Stimulated activated naive CD8-positive, alpha-beta T cell treated with anti-CD3 and anti-CD28 coated beads, Interleukin-15, Interleukin-2, amounts not matched to agents 100 U/mL and 50 U/mL, for 24 hours (primary cell): Measurements from ENCODE around the gene COPE.
A peak's percentile ranks its signal among the peaks of the same experiment; 100 is the strongest.

Source experiments
- ATAC-seq: fragments of 150-1000 bp; cut with Tn5 transposase; one replicate; pipeline ENCODE4 v1.10.0; 2021
- DNase-seq: peaks from one replicate; pipeline ENCODE4 v3.0.0; 2021

Gene COPE

GRCh38 chr19:18867751-18868150, 51.4 kb downstream of the COPE start:
- no peak for ATAC-seq
- no peak for DNase-seq

- DNase-seq (no peak), ATAC-seq (no peak)
Measured at GRCh38 chr19:18867199-18867598, 52.0 kb downstream of the COPE start.

- no peak for ATAC-seq
- no peak for DNase-seq
Measured at GRCh38 chr19:18866800-18867123, 52.4 kb downstream of the COPE start.

- DNase-seq = peak; percentile 79
- ATAC-seq = peak; percentile 82
Measured at GRCh38 chr19:18865973-18866799, 53.0 kb downstream of the COPE start.

GRCh38 chr19:18865106-18865972, 53.8 kb downstream of the COPE start:
- ATAC-seq (no peak), DNase-seq (no peak)

GRCh38 chr19:18863843-18864362, 55.3 kb downstream of the COPE start:
- no peak for ATAC-seq
- no peak for DNase-seq

- DNase-seq = no peak
- ATAC-seq = no peak
Measured at GRCh38 chr19:18862976-18863842, 56.0 kb downstream of the COPE start.

GRCh38 chr19:18861917-18862316, 57.3 kb downstream of the COPE start:
- DNase-seq (no peak), ATAC-seq (no peak)

GRCh38 chr19:18861235-18861634, 58.0 kb downstream of the COPE start:
- DNase-seq (no peak), ATAC-seq (no peak)

GRCh38 chr19:18860725-18861124, 58.5 kb downstream of the COPE start:
- DNase-seq (no peak), ATAC-seq (no peak)

GRCh38 chr19:18860302-18860700, 58.9 kb downstream of the COPE start:
- ATAC-seq (no peak), DNase-seq (no peak)

GRCh38 chr19:18859676-18860301, 59.4 kb downstream of the COPE start:
- ATAC-seq (no peak), DNase-seq (no peak)

- no peak for ATAC-seq
Measured at GRCh38 chr19:18858906-18859646, 60.1 kb downstream of the COPE start.

GRCh38 chr19:18857223-18857622, 62.0 kb downstream of the COPE start:
- ATAC-seq (no peak), DNase-seq (no peak)

More at GRCh38 chr19:18858906-18859646, 60.1 kb downstream of the COPE start:
- DNase-seq = no peak

- ATAC-seq (no peak), DNase-seq (no peak)
Measured at GRCh38 chr19:18856385-18857126, 62.6 kb downstream of the COPE start.

GRCh38 chr19:18855647-18856384, 63.4 kb downstream of the COPE start:
- no peak for ATAC-seq
- no peak for DNase-seq

- ATAC-seq (no peak), DNase-seq (no peak)
Measured at GRCh38 chr19:18854982-18855381, 64.2 kb downstream of the COPE start.

- no peak for DNase-seq
- no peak for ATAC-seq
Measured at GRCh38 chr19:18853755-18854427, 65.3 kb downstream of the COPE start.

- no peak for ATAC-seq
- DNase-seq = no peak
Measured at GRCh38 chr19:18852648-18853047, 66.5 kb downstream of the COPE start.
